Anterior cingulate cortex (tissue), 58 donors: ENCODE measurements around the gene DHRSX.
"Not testable (repeated sequence)": the region's sequence is repeated elsewhere in the genome, so short reads cannot be mapped to it uniquely, and the experiment has no call there.

Experiments
- DNase-seq, 58 donors: peaks; one replicate each; lab custom pipeline; 2025; lab: John Stamatoyannopoulos, UW

DHRSX gene

DNA sequence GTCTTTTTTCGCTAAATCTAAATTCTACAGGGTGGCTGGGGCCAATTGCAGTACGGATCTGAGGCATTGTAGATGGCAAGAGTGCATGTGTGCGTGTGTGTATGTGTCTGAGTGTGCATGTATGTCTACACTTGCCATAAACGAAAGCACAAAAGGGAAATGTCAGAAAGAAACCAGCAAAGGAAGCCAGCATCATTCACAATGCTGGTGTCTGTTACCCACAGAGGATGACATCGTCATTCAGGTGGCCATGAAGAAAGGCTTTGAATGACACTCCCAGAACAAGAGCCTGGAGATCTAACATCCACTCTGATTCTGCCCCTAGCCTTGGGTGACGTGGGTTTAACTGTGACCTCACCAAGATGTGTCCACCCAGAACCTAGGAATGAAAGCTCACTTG lies 124.6 kb downstream of the DHRSX start:
- DNase-seq = no peak

DNA sequence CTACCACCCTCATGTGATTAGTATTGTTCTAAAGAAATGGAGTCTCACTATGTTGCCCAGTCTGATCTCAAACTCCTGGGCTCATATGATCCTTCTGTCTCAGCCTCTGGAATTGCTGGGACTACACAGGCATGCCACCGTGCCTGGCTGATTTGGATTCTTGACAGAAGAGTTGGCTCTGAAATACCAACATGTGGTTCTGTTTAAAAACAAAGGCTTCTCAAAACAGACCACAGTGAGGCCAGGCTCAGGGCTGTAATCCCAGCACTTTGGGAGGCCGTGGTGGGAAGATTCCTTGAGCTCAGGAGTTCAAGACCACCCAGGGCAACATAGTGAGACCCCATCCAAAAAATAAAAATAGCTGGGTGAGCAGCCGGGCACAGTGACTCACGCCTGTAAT lies 126.7 kb downstream of the DHRSX start:
- no peak for DNase-seq

DNA sequence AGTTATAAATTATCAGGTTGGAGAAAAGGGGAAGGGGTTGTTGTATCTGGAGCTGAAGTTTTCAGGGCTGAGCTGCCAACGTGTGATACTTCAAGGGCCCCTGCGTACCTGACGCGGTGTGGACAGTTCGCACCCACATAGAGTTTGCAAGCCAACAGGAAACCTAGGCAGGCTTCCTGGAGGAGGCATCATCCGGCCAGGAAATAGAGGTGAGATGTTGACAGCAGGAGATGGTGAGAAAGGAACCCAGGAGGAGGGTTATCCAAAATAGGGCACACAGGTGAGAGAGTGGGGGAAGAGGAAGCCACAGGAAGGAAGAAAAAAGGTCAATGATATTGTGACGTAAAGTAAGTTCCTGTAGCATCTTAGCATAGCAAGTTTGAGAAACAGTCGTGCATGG lies 127.2 kb downstream of the DHRSX start:
- DNase-seq = no peak

DNA sequence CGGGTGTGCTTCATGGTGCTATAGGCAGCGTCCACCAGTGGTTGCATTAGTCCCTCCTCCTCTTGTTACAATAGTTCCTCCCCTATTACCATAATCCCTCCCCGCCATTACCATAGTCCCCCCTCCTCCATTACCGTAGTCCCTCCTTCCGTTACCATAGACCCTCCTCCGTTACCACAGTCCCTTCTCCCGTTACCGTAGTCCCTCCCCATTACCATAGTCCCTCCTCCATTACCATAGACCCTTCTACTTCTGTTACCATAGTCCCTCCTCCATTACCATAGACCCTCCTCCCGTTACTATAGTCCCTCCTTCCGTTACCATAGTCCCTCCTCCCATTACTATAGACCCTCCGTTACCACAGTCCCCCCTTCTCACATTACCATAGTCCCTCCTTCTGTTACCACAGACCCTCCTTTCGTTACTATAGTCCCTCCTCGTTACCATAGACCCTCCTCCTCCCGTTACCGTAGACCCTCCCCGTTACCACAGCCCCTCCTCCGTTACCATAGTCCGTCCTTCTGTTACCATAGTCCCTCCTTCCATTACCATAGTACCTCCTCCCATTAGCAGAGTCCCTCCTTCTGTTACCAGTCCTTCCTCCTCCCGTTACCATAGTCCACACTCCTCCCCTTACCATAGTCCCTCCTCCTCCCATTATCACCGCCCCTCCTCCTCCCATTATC lies 129.6 kb downstream of the DHRSX start:
- DNase-seq = no peak

DNA sequence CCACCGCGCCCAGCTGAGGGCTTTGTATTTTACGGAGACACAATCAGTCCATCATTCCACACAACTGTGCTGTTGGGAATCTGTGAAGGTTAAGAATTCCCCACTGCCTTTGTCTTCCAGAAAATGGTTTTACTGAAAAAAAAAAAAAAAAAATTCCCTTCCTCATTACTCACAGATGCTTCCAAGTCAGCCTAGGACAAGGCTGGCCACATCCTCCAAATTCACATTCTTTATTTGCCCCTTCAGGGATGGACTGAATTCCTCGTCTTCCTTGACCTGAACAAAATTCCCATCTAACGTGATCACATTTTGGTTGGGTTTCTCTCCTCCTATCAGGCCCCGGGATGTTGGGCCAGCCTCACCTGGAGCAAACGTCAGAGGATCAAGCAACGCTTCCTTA lies 130.3 kb downstream of the DHRSX start:
- DNase-seq = no peak

DNA sequence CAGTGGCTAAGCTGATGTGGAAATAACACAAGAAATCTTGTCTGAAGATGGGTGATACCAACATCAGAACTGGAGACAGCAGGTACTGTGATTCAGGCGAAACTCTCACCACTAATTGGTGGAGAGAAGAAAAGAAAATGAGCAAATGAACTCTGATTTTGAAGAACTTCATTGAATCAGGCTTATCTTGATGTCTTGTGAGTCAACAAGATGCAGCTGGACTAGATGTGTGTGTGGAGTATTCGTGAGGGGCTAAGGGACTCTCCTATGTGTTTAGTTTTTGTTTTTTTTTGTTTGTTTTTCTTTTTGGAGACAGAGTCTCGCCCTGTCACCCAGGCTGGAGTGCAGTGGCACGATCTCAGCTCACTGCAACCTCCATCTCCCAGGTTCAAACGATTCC lies 131.6 kb downstream of the DHRSX start:
- no peak for DNase-seq

DNA sequence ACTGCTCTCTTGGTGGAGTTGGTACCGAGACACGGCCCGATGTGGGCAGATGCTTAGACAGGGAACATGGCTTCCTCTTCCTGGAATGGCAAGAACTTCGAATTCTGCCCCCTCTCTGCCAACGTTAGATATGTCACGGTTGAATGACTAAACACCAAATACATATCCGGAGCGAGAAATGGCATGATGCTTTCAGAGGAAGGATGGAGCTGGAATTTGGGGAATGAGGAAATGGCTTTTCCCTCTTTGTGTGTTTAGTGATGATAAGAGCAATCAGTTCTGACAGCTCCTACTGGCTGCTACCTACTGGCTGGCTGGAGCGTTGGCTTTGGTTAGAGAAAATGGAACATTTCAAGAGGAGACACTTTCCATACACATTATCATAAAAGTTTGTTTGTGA lies 140.0 kb downstream of the DHRSX start:
- DNase-seq = no peak

DNA sequence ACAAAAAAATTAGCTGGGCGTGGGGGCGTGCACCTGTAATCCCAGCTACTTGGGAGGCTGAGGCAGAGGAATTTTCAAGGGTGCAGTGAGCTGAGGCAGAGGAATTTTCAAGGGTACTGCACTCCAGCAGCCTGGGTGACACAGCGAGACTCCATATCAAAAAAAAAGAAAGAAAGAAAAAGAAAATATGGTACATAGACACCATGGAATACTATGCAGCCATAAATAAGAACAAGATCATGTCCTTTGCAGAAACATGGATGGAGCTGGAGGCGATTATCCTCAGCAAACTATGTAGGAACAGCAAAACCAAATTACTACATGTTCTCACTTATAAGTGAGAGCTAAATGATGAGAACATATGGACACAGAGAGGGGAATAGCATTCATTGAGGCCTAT lies 141.3 kb downstream of the DHRSX start:
- not testable (repeated sequence) for DNase-seq

DNA sequence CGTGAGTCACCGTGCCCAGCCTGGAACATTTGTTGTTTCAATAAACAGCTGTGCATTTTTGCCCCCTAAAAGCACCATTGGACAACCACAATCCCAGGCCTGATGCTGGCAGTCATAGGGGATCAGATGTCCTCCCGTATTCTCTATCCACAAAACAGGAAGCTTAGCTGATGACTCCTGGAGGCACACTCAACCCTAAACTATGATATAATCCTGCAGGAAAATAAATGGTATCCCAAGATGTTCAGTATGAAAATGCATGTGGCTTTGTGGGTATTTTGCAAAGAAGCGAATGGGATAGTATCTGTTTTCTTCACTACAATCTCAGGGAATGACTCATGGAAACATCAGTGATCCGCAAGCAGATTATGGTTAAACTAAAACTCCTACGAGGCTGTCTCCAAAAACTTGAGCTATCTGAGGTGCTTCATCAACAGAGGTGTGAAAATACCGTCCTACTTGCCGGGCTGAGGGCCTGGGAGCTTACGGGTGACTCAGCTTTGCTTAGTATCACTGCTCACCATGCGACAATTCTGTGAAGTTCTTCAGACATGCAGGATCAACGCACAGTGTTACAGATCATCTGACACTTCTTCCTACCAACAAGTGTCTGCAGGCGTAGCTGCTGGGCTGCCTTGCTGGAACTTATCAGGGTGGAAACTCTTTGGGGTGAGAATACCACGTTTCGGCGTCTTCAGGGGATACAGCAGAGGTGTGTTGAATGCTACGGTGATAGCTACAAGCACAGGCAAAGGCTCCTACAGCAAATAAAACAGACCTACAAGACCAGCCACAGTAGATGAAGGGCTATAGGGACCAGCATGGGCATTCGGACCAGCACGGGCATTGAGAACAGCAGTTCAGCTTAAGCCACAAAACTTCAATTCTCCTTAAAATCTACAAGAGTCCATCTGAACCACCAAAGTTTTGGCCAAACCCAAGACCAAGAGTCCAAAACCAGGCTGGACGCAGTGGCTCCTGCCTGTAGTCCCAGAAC lies 148.5 kb downstream of the DHRSX start:
- no peak for DNase-seq

DNA sequence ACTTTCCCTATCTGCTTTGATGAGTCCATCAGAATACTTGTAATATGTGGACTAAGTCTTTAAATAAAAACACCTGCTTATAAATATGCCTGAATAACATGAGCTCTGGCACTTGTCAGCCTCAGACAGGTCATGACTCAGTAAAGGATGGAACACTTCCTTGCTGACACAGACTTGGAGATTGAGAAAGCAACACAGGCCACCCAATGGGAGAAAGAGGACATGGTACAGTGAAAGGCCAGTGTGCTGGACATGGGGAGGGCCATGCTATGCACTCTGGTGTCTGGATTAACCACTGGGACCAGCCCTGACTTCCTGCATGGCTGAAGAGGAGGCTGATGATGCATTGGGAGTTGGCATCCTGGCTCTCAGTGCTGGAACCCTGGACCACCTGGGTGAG lies 149.5 kb downstream of the DHRSX start:
- DNase-seq = no peak

DNA sequence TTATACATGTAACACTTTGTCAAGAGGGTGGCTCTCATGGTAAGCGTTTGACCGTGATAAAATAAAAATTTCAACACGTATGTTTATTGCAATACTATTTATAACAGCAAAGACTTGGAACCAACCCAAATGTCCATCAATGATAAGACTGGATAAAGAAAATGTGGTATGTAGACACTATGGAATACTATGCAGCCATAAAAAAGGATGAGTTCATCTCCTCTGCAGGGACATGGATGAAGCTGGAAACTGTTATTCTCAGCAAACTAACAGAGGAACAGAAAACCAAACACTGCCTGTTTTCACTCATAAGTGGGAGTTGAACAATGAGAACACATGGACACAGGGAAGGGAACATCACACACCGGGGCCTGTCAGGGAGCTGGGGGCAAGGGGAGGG lies 150.1 kb downstream of the DHRSX start:
- DNase-seq = not testable (repeated sequence)

DNA sequence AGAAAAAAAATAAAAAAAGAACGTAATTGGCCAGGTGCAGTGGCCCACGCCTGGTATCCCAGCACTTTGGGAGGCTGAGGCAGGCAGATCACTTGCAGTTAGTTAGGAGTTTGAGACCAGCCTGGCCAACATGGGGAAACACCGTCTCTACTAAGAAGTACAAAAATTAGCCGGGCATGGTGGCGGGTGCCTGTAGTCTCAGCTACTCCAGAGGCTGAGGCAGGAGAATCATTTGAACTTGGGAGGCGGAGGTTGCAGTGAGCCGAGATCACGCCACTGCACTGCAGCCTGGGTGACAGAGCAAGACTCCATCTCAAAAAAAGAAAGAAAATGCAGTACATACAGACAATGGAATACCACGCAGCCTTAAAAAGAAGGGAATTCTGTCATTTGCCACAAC lies 150.7 kb downstream of the DHRSX start:
- DNase-seq = not testable (repeated sequence)

DNA sequence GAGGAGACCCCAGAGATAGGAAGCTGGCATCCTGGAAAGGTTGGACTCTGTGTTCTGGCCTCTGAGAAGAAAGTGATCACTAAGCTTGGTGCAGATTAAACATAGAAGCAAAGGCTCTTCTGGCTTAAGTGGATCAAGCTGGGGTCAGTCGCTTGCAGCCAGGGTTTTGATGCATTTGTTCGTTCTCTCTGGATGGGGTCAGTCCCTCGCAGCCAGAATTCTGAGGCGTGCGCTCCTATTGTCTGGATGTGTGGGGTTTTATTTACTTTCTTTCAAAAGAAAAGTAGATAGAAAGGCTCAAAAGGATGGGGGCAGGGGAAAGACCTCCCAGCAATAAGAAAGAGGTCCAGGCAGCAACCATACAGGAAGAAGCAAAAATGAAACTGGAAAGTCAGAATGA lies 152.6 kb downstream of the DHRSX start:
- DNase-seq = no peak

DNA sequence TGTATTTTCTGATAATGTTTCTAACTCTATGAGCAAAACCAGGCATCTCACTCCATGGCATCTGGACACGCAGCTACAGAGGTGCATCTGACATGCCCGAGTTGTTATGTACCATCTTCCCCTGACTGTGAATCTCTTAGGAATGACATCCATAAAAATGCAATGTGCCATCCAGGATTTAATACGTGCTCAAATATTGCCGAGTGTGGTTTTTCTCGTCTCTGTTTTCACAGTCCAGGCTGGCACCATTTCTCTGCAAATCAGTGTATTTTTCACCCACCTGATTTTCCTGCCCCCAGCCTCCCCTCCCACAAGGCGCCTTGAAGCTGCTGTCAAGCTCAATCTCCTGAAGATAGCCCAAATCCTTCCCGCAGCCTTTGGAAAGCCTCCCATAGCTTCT lies 154.6 kb downstream of the DHRSX start:
- no peak for DNase-seq

DNA sequence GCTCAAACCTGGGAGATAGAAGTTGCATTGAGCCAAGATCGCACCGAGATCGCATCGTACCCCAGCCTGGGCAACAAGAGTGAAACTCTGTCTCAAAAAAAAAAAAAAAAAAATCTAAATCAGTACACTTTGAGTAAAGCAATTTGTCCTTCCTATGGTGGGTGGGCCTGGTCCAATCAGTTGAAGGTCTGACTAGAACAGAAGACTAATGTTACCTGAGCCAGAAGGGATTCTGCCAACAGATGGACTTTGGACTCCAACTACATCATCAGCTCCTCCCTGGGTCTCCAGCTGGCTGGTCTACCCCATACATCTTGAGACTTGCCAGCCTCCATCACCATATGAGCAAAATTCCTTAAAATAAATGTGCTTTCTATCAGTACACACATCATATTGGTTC lies 155.2 kb downstream of the DHRSX start:
- no peak for DNase-seq

DNA sequence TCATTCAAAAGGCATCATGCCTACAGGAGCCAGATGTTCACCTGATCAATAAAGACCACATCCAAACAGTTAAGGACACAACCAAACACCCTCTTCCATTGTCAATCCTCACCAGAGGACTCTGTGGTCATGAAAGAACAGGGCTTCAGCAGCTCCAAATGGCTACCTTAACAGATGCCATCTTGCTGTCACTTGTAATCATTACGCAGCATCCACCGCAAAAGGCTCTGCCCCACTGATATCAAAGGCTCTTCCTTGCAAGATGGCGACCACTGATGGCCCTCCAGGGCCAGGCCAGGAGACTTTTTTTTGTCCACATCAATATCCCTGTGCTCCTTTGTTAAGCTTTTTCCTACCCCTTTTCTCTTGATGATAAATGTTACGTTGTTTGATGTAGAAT lies 157.4 kb downstream of the DHRSX start:
- DNase-seq = no peak

DNA sequence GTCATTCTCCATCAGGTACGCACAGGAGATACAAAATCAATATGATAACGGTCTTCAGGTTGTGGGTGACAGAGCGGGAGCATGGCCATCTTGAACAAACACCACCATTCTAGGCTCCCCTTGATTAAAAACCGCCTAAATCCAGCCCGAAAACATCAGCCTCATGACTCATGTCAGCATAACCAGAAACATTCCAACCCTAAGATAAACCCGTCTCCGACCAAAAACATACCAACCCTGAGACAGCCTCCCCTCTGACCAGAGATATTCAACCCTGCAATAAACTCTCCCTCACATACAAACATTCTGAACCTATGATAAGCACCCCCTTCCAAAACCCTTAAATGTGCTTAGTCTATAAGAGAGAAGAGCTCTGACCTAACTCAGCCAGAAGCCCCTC lies 157.9 kb downstream of the DHRSX start:
- no peak for DNase-seq

DNA sequence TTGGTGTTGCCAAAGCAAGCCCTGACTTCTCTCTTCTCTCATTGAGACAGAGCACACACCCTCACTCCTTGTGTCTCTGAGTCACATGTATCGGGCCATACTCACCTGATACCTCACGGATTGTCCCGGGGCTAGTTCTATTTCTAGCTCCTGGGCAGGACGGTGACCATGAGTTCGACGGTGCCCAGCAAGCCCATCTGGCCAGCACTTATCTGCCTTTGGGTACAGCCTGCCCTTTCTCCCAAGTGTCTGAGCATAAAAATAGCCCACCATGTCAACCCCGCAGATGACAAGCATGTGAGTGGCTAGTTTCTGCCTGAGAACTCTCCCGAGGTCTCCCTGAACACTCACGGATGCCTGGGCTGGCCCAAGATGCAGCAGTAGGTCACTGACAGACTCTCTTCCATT lies 158.5 kb downstream of the DHRSX start:
- no peak for DNase-seq

DNA sequence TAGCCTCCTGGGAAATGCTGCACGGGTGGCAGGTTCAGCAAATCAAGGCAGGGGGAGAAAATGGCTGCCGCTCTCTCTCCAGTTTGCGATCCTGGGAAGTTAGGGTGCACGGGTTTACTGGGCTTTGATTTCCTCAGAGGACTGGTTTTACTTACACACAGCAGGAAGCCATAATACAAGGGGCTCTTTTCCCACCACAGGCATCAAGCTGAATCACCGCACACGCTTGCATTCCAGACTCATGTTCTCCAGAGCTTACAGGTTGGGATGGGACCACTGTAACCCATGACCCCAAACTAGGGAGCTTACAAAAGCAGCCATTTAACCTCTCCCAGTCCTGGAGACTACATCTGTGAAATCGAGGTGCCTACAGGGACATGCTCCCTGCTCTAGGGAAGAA lies 159.8 kb downstream of the DHRSX start:
- no peak for DNase-seq

DNA sequence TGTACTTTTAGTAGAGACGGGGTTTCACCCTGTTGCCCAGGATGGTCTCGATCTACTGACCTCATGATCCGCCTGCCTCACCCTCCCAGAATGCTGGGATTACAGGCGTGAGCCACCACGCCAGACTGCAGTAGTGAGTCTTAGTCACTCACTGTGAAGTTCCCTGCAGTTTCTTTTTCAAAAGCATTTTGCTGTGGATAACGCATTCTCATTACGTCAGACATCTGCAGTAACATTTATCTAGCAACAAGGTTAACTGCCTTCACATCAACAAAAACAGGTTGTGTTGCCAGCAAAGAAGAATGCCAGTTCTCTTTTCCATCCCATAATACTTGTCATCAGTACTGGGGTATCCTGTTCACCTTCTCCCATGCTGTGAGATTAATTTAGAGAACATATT lies 164.6 kb downstream of the DHRSX start:
- no peak for DNase-seq

DNA sequence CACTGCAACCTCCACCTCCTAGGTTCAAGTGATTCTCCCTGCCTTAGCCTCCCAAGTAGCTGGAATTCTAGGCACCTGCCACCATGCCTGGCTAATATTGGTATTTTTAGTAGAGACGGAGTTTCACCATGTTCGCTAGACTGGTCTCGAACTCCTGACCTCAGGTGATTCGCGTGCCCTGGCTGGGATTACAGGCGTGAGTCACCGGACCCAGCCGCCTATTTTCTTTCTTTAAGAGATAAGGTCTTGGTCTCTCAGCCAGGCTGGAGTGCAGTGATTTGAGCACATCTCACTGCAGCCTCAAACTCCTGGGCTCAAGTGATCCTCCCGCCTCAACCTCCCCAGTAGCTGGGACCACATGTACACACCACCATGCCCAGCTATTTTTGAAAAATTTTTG lies 166.5 kb downstream of the DHRSX start:
- DNase-seq = no peak

DNA sequence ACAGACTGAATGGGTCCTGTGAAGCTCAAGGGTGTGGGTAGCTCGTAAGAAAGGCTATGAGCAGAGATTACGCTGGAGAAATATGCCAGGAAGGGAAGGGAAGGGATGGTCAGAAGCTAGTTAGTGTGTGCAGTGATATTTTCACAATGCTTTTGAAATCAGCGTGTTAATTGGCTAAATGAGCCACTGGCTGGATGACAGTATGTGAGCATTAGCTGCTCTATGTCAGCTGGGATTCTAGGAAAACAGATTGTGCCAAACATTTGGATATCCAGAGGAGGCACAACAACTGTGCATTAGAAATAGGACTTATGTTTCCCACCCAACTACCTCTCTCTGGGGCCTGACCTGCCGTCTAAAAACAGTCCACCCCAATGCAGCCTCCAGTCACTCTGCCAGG lies 168.5 kb downstream of the DHRSX start:
- DNase-seq = no peak
